GM23338 (cell line): ENCODE measurements around the gene FAXDC2. TPM values are rescaled to one million over a fixed set of nuclear protein-coding genes. Genes with fewer than 3 reads are reported as not detected.
A peak's percentile ranks its signal among the peaks of the same experiment; 100 is the strongest.

ENCODE experiments used
- ATAC-seq: fragments of 200-7000 bp; cut with Tn5 transposase; 3 replicates; pipeline ENCODE4 v1.9.1; 2020
- DNase-seq: peaks from one replicate; pipeline ENCODE4 v3.0.0-alpha.2; 2015; ENCODE audit warnings: low spot score
- H2AFZ ChIP-seq: fragments of 200-600 bp; sonication (generic); 2 replicates; pipeline ENCODE4 v1.8.0; 2016; ENCODE audit warnings: antibody characterized with exemption, mild to moderate bottlenecking, moderate library complexity
- H3F3A ChIP-seq: fragments of 200-600 bp; sonication (generic); replicated peaks from 2 replicates; pipeline ENCODE4 v1.8.0; 2017; ENCODE audit warnings: antibody characterized with exemption, mixed run types, low read depth
- H3K27ac ChIP-seq: fragments of 200-600 bp; sonication (generic); 2 replicates; pipeline ENCODE4 v1.6.1; 2016; ENCODE audit warnings: low read depth
- H3K27me3 ChIP-seq: fragments of 200-600 bp; sonication (generic); 2 replicates; pipeline ENCODE4 v1.8.0; 2016; ENCODE audit warnings: mild to moderate bottlenecking, mixed run types, moderate library complexity; ENCODE audit not compliant: insufficient read depth
- H3K36me3 ChIP-seq: fragments of 200-600 bp; sonication (generic); 2 replicates; pipeline ENCODE4 v1.8.0; 2016; ENCODE audit warnings: mild to moderate bottlenecking; ENCODE audit not compliant: insufficient read depth
- H3K4me1 ChIP-seq: fragments of 200-600 bp; sonication (generic); 2 replicates; pipeline ENCODE4 v1.8.0; 2016; ENCODE audit warnings: mild to moderate bottlenecking, moderate library complexity; ENCODE audit not compliant: insufficient read depth
- H3K4me2 ChIP-seq: fragments of 200-600 bp; sonication (generic); 2 replicates; pipeline ENCODE4 v1.7.1; 2017; ENCODE audit warnings: mixed run types
- H3K4me3 ChIP-seq: fragments of 200-600 bp; sonication (generic); 2 replicates; pipeline ENCODE4 v1.6.1; 2016; ENCODE audit warnings: mixed run types
- H3K79me2 ChIP-seq: fragments of 200-600 bp; sonication (generic); replicated peaks from 2 replicates; pipeline ENCODE4 v1.8.0; 2017; ENCODE audit warnings: mild to moderate bottlenecking; ENCODE audit not compliant: insufficient read depth
- H3K9me2 ChIP-seq: fragments of 200-600 bp; sonication (generic); 2 replicates; pipeline ENCODE4 v1.8.0; 2017; ENCODE audit not compliant: insufficient read depth
- H4K20me1 ChIP-seq: fragments of 200-600 bp; sonication (generic); replicated peaks from 2 replicates; pipeline ENCODE4 v1.8.0; 2017; ENCODE audit warnings: mild to moderate bottlenecking; ENCODE audit not compliant: insufficient read depth
- H3K27ac Mint-ChIP-seq: 2 replicates; pipeline ENCODE4 v1.8.0; 2020; ENCODE audit warnings: inconsistent platforms, mild to moderate bottlenecking, moderate library complexity, mixed read lengths
- H3K27me3 Mint-ChIP-seq: 3 replicates; pipeline ENCODE4 v1.8.0; 2022; ENCODE audit warnings: low read depth, mild to moderate bottlenecking, moderate library complexity, mixed read lengths, inconsistent platforms; ENCODE audit not compliant: insufficient read depth, poor library complexity
- H3K36me3 Mint-ChIP-seq: 3 replicates; pipeline ENCODE4 v1.8.0; 2021; ENCODE audit warnings: low read depth, mild to moderate bottlenecking, inconsistent platforms, moderate library complexity, mixed read lengths
- H3K4me1 Mint-ChIP-seq: 3 replicates; pipeline ENCODE4 v1.8.0; 2020; ENCODE audit warnings: mild to moderate bottlenecking, inconsistent platforms, mixed read lengths
- H3K4me3 Mint-ChIP-seq: 3 replicates; pipeline ENCODE4 v1.8.0; 2021; ENCODE audit warnings: moderate library complexity, mild to moderate bottlenecking, inconsistent platforms, mixed read lengths
- H3K9me3 Mint-ChIP-seq: 3 replicates; pipeline ENCODE4 v1.8.0; 2020; ENCODE audit warnings: moderate library complexity, mild to moderate bottlenecking, inconsistent platforms, mixed read lengths
- CTCF ChIP-seq, 2 experiments: fragments of 200-600 bp in 1 of 2; sonication (generic) in 1 of 2; conservative IDR thresholded peaks; 2 replicates each; pipeline versions ENCODE4 v1.5.1 to v1.6.1; 2016 to 2017; ENCODE audit warnings: antibody characterized with exemption in 2 of 2, low read depth in 2 of 2, mild to moderate bottlenecking in 2 of 2, moderate library complexity in 1 of 2
- ETS1 ChIP-seq: IDR thresholded peaks from 2 replicates; pipeline ENCODE4 v1.6.1; 2016; ENCODE audit warnings: antibody characterized with exemption
- EZH2phosphoT487 ChIP-seq: fragments of 200-600 bp; sonication (generic); IDR thresholded peaks from one replicate; pipeline ENCODE4 v1.8.1; 2018; ENCODE audit warnings: antibody characterized with exemption; ENCODE audit not compliant: unreplicated experiment
- NANOG ChIP-seq: IDR thresholded peaks from 2 replicates; pipeline ENCODE4 v1.6.1; 2016; ENCODE audit warnings: antibody characterized with exemption, borderline replicate concordance
- POLR2AphosphoS5 ChIP-seq: IDR thresholded peaks from 2 replicates; pipeline ENCODE4 v1.6.1; 2016; ENCODE audit warnings: antibody characterized with exemption, low read depth
- polyA plus RNA-seq: library from polyadenylated mRNA; unstranded; fragments of >200 nt; fragmentation: Nextera tagmentation; extraction: Ambion mirVana; gene quantifications from 2 replicates; pipeline ENCODE4 v1.2.1, GENCODE V29; 2016
- total RNA-seq: library from RNA; depleted of rRNA; stranded (reverse); fragments of >200 nt; shearing (Covaris generic); gene quantifications from 2 replicates; pipeline ENCODE4 v1.2.3, GENCODE V29; 2014

The FAXDC2 gene
- total and polyA plus RNA-seq, 2 experiments from 2014 or later, result 4.0 to 4.6 TPM

- Histone ChIP-seq H3K4me1 (peaks cover 93% of the 10 kb centered on the region), H3K27me3 (no peaks in the 10 kb centered on the region), H3K4me2 (peak overlapping the region; percentile 48)
Observed at GRCh38 chr5:154773326-154773725, 77.1 kb downstream of the FAXDC2 start.

GRCh38 chr5:154771383-154771901 lies 79.0 kb downstream of the FAXDC2 start:
- DNase-seq (peak; percentile 68), ATAC-seq (peak; percentile 66)
- no peaks in the 10 kb centered on the region for H3K36me3 ChIP-seq
- H2AFZ ChIP-seq, result no peak overlapping the region
- Mint-ChIP-seq H3K36me3 (peaks cover 2% of the 10 kb centered on the region; the same call in 2 of the 3 replicates), H3K4me1 (peaks cover 89% of the 10 kb centered on the region), H3K27me3 (peaks cover 13% of the 10 kb centered on the region), H3K9me3 (no peaks in the 10 kb centered on the region), H3K4me3 (peak overlapping the region; percentile 16; the same call in 2 of the 3 replicates), H3K27ac (peak overlapping the region; percentile 24; the same call in 1 of the 2 replicates)
- no peaks in the 10 kb centered on the region for H3K9me2 ChIP-seq
- H3K27me3 ChIP-seq, result no peaks in the 10 kb centered on the region
- H3K4me3 ChIP-seq, result no peak overlapping the region
- peak overlapping the region; percentile 84; the same call in 1 of the 2 replicates for H3K27ac ChIP-seq
- H4K20me1 ChIP-seq, result peaks cover 100% of the 10 kb centered on the region
- H3K4me1 ChIP-seq, result peaks cover 100% of the 10 kb centered on the region
- H3K79me2 ChIP-seq, result peaks cover 100% of the 10 kb centered on the region
- H3K4me2 ChIP-seq, result peak overlapping the region; percentile 25; the same call in 1 of the 2 replicates
- TF ChIP-seq ETS1, result no peak
- TF ChIP-seq CTCF (conservative IDR thresholded peaks at IDR 0.05; ENCODE audit: low read depth in 2 of 2), result peak in 1 of 2 experiments; percentile 30; a peak in 2 of 4 replicates
- no peak for TF ChIP-seq EZH2phosphoT487
- no peak for TF ChIP-seq NANOG
- H3F3A ChIP-seq, result peaks cover 21% of the 10 kb centered on the region

More at GRCh38 chr5:154773326-154773725, 77.1 kb downstream of the FAXDC2 start:
- Histone ChIP-seq H3K79me2 (peaks cover 100% of the 10 kb centered on the region), H3K4me3 (no peak overlapping the region), H2AFZ (no peak overlapping the region), H4K20me1 (peaks cover 100% of the 10 kb centered on the region), H3F3A (peaks cover 14% of the 10 kb centered on the region), H3K27ac (peak overlapping the region; percentile 93; the same call in 1 of the 2 replicates), H3K9me2 (no peaks in the 10 kb centered on the region), H3K36me3 (no peaks in the 10 kb centered on the region)
- Mint-ChIP-seq H3K27ac (no peak overlapping the region), H3K4me3 (peak overlapping the region; percentile 31; the same call in 2 of the 3 replicates), H3K36me3 (peaks cover 4% of the 10 kb centered on the region; the same call in 2 of the 3 replicates), H3K9me3 (no peaks in the 10 kb centered on the region), H3K27me3 (peaks cover 16% of the 10 kb centered on the region), H3K4me1 (peaks cover 79% of the 10 kb centered on the region)
- no peak for DNase-seq
- ATAC-seq, result no peak
- TF ChIP-seq ETS1, result no peak
- peak; percentile 19; the same call in 1 of the 2 replicates for TF ChIP-seq POLR2AphosphoS5
